HepG2 (cell line): Measurements from ENCODE around the gene SOX12. TPM values are rescaled to one million over a fixed set of nuclear protein-coding genes. Genes with fewer than 3 reads are reported as not detected.

Source experiments
- JUNB ChIP-seq: sonication (generic); formaldehyde crosslinking; IDR thresholded peaks from 2 replicates; pipeline ENCODE4 v1.8.0; 2022; ENCODE audit warnings: missing genetic modification reagents, mild to moderate bottlenecking, borderline replicate concordance
- KAT2B ChIP-seq: fragments of 150-350 bp; IDR thresholded peaks from 2 replicates; pipeline ENCODE4 v1.6.1; 2014; ENCODE audit warnings: low read depth, low read length, borderline replicate concordance
- SMARCE1 ChIP-seq: fragments of 450-650 bp; IDR thresholded peaks from 2 replicates; pipeline ENCODE4 v1.6.1; 2017; ENCODE audit warnings: borderline replicate concordance
- SNAPC4 ChIP-seq: sonication (generic); formaldehyde crosslinking; IDR thresholded peaks from 2 replicates; pipeline ENCODE4 v1.4.0; 2020; ENCODE audit warnings: mild to moderate bottlenecking, missing genetic modification reagents
- SRF ChIP-seq: IDR thresholded peaks from 2 replicates; pipeline ENCODE4 v1.6.1; 2011; ENCODE audit warnings: mild to moderate bottlenecking, low read depth, low read length, moderate library complexity
- U2AF1 ChIP-seq: fragments of 200-400 bp; formaldehyde crosslinking; optimal IDR thresholded peaks from 2 replicates; pipeline ENCODE3; 2017; ENCODE audit warnings: mild to moderate bottlenecking, low read depth, low read length
- ZBTB38 ChIP-seq: sonication (generic); formaldehyde crosslinking; IDR thresholded peaks from 2 replicates; pipeline ENCODE4 v1.5.1; 2020; ENCODE audit warnings: mild to moderate bottlenecking, missing genetic modification reagents
- ZNF230 ChIP-seq: sonication (generic); formaldehyde crosslinking; IDR thresholded peaks from 2 replicates; pipeline ENCODE4 v1.4.0; 2020; ENCODE audit warnings: mild to moderate bottlenecking, missing genetic modification reagents
- ZNF260 ChIP-seq: sonication (generic); formaldehyde crosslinking; IDR thresholded peaks from 2 replicates; pipeline ENCODE4 v1.4.0; 2020; ENCODE audit warnings: missing genetic modification reagents, low read depth, mild to moderate bottlenecking, borderline replicate concordance
- ZNF616 ChIP-seq: sonication (generic); formaldehyde crosslinking; IDR thresholded peaks from 2 replicates; pipeline ENCODE4 v1.5.0; 2020; ENCODE audit warnings: low read depth, mild to moderate bottlenecking, missing genetic modification reagents
- ZXDC ChIP-seq: sonication (generic); formaldehyde crosslinking; IDR thresholded peaks from 2 replicates; pipeline ENCODE4 v1.5.0; 2020; ENCODE audit warnings: mild to moderate bottlenecking, missing genetic modification reagents
- polyA plus RNA-seq, 8 experiments: library from polyadenylated mRNA; depleted of rRNA in 3 of 8; stranded (reverse) in 7 of 8; unstranded in 1 of 8; fragments of >200 nt; fragmentation: Illumina TruSeq in 4 of 8; extraction: Trizol in 4 of 8; gene quantifications; 2 replicates each; pipeline versions ENCODE4 v1.2.1 to v1.2.3, GENCODE V29; 2011 to 2016; ENCODE audit warnings: low read depth in 4 of 8, missing spikeins in 1 of 8, mixed read lengths in 1 of 8; ENCODE audit not compliant: insufficient read depth in 1 of 8
- total RNA-seq, 5 experiments: library from RNA; depleted of rRNA; stranded (reverse); fragments of >200 nt; fragmentation: Illumina TruSeq; extraction: Trizol; gene quantifications; 2 replicates each; pipeline ENCODE4 v1.2.3, GENCODE V29; 2016; ENCODE audit warnings: low read depth in 1 of 5
- TF ChIP-seq, protein P1 (sequence below): sonication (generic); formaldehyde crosslinking; IDR thresholded peaks from 2 replicates; pipeline ENCODE4 v1.4.0; 2020; ENCODE audit warnings: missing genetic modification reagents
- TF ChIP-seq, protein P2 (sequence below): IDR thresholded peaks from 2 replicates; pipeline ENCODE4 v1.6.1; 2012; ENCODE audit warnings: low read depth, low read length, improper control_type of control experiment
- TF ChIP-seq, protein P3 (sequence below): sonication (generic); formaldehyde crosslinking; IDR thresholded peaks from 2 replicates; pipeline ENCODE4 v1.4.0; 2020; ENCODE audit warnings: mild to moderate bottlenecking, missing genetic modification reagents, borderline replicate concordance

The SOX12 gene
- total and polyA plus RNA-seq, 2 of the 13 experiments (the other 11 are each of a cell fraction or from before 2014, with no cell fraction given) = 10.0 to 18.7 TPM

- TF ChIP-seq SNAPC4 (CRISPR knock-in tag) (peak; percentile 98), ZNF260 (CRISPR knock-in tag) (no peak; the same call in 1 of the 2 replicates), U2AF1 (peak; percentile 97), SMARCE1 (no peak), ZXDC (peak; percentile 92), ZNF616 (peak; percentile 96), KAT2B (no peak), ZBTB38 (CRISPR knock-in tag) (peak; percentile 94; the same call in 1 of the 2 replicates), JUNB (CRISPR knock-in tag) (peak; percentile 80), ZNF230 (CRISPR knock-in tag) (peak; percentile 90; the same call in 1 of the 2 replicates), SRF (peak; percentile 8; the same call in 1 of the 2 replicates)
- TF ChIP-seq, protein P1, sequence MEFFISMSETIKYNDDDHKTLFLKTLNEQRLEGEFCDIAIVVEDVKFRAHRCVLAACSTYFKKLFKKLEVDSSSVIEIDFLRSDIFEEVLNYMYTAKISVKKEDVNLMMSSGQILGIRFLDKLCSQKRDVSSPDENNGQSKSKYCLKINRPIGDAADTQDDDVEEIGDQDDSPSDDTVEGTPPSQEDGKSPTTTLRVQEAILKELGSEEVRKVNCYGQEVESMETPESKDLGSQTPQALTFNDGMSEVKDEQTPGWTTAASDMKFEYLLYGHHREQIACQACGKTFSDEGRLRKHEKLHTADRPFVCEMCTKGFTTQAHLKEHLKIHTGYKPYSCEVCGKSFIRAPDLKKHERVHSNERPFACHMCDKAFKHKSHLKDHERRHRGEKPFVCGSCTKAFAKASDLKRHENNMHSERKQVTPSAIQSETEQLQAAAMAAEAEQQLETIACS (CRISPR knock-in tag) = peak; percentile 92
- TF ChIP-seq, protein P2, sequence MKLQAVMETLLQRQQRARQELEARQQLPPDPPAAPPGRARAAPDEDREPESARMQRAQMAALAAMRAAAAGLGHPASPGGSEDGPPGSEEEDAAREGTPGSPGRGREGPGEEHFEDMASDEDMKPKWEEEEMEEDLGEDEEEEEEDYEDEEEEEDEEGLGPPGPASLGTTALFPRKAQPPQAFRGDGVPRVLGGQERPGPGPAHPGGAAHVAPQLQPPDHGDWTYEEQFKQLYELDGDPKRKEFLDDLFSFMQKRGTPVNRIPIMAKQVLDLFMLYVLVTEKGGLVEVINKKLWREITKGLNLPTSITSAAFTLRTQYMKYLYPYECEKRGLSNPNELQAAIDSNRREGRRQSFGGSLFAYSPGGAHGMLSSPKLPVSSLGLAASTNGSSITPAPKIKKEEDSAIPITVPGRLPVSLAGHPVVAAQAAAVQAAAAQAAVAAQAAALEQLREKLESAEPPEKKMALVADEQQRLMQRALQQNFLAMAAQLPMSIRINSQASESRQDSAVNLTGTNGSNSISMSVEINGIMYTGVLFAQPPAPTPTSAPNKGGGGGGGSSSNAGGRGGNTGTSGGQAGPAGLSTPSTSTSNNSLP = peak; percentile 90; the same call in 1 of the 2 replicates
- TF ChIP-seq, protein P3, sequence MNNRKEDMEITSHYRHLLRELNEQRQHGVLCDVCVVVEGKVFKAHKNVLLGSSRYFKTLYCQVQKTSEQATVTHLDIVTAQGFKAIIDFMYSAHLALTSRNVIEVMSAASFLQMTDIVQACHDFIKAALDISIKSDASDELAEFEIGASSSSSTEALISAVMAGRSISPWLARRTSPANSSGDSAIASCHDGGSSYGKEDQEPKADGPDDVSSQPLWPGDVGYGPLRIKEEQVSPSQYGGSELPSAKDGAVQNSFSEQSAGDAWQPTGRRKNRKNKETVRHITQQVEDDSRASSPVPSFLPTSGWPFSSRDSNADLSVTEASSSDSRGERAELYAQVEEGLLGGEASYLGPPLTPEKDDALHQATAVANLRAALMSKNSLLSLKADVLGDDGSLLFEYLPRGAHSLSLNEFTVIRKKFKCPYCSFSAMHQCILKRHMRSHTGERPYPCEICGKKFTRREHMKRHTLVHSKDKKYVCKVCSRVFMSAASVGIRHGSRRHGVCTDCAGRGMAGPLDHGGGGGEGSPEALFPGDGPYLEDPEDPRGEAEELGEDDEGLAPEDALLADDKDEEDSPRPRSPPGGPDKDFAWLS (CRISPR knock-in tag) = no peak
Observed at GRCh38 chr20:297098-297924, 28.0 kb upstream of the SOX12 start, which contains the start of gene ZCCHC3 (continued).
